IMR-90 (cell line): ENCODE data around the gene SIRT7. TPM values are rescaled to one million over a fixed set of nuclear protein-coding genes. Genes with fewer than 3 reads are reported as not detected.

Experiments used
- ATAC-seq: fragments of 200-7000 bp; cut with Tn5 transposase; 2 replicates; pipeline ENCODE4 v1.9.1; 2020; ENCODE audit warnings: low read depth, mild to moderate bottlenecking, moderate library complexity
- BruUV-seq: library from RNA; stranded (reverse); fragments of 400-500 nt; replicated peaks from 2 replicates; lab custom pipeline; 2021; lab: Mats Ljungman, UMichigan
- CTCF ChIA-PET: fragments of 300-600 bp; formaldehyde crosslinking; extraction: SDS; loops from one replicate; lab custom pipeline; 2021; ENCODE audit warnings: antibody characterized with exemption; lab: Yijun Ruan, JAX
- POLR2A ChIA-PET: fragments of 300-600 bp; sonication (Branson Sonifier 250); formaldehyde crosslinking; loops from one replicate; lab custom pipeline; 2022; ENCODE audit warnings: antibody characterized with exemption; ENCODE audit not compliant: unreplicated experiment; lab: Charles Lee
- DNase-seq: peaks from one replicate; pipeline ENCODE4 v3.0.0; 2013
- H2AFZ ChIP-seq: replicated peaks from 2 replicates; pipeline ENCODE3; 2013; ENCODE audit warnings: low read length, mild to moderate bottlenecking; ENCODE audit not compliant: poor library complexity
- H2AK5ac ChIP-seq: 2 replicates; pipeline ENCODE4 v1.6.1; 2013; ENCODE audit warnings: low read depth, low read length, inconsistent platforms
- H2AK9ac ChIP-seq: replicated peaks from 2 replicates; pipeline ENCODE3; 2013; ENCODE audit warnings: mild to moderate bottlenecking, low read depth, low read length, moderate library complexity; ENCODE audit not compliant: poor library complexity
- H2BK120ac ChIP-seq: 2 replicates; pipeline ENCODE4 v1.6.1; 2013; ENCODE audit warnings: low read depth, low read length, inconsistent platforms
- H2BK15ac ChIP-seq: 3 replicates; pipeline ENCODE4 v1.6.1; 2013; ENCODE audit warnings: low read depth, low read length, inconsistent platforms
- H2BK20ac ChIP-seq: 2 replicates; pipeline ENCODE4 v1.6.1; 2013; ENCODE audit warnings: low read depth, mild to moderate bottlenecking, inconsistent platforms, low read length, moderate library complexity
- H2BK5ac ChIP-seq: 2 replicates; pipeline ENCODE4 v1.6.1; 2013; ENCODE audit warnings: mild to moderate bottlenecking, low read depth, low read length, inconsistent platforms; ENCODE audit not compliant: poor library complexity, severe bottlenecking
- H3K14ac ChIP-seq: replicated peaks from 2 replicates; pipeline ENCODE4 v1.6.1; 2013; ENCODE audit warnings: low read depth, low read length, inconsistent platforms
- H3K18ac ChIP-seq: 2 replicates; pipeline ENCODE4 v1.6.1; 2013; ENCODE audit warnings: low read depth, low read length, control low read depth
- H3K23ac ChIP-seq: 2 replicates; pipeline ENCODE4 v1.6.1; 2013; ENCODE audit warnings: low read depth, low read length, inconsistent platforms
- H3K27ac ChIP-seq: 2 replicates; pipeline ENCODE4 v1.5.1; 2013; ENCODE audit warnings: mild to moderate bottlenecking, control low read depth, low read length; ENCODE audit not compliant: insufficient read depth
- H3K27me3 ChIP-seq: 2 replicates; pipeline ENCODE4 v1.6.1; 2013; ENCODE audit warnings: low read length; ENCODE audit not compliant: control insufficient read depth, insufficient read depth
- H3K36me3 ChIP-seq: 2 replicates; pipeline ENCODE4 v1.6.1; 2013; ENCODE audit warnings: low read length, mixed read lengths; ENCODE audit not compliant: control insufficient read depth, insufficient read depth
- H3K4ac ChIP-seq: 2 replicates; pipeline ENCODE4 v1.6.1; 2013; ENCODE audit warnings: low read depth, low read length, inconsistent platforms
- H3K4me1 ChIP-seq: 2 replicates; pipeline ENCODE4 v1.6.1; 2013; ENCODE audit warnings: low read length, mixed read lengths; ENCODE audit not compliant: control insufficient read depth, insufficient read depth
- H3K4me2 ChIP-seq: 2 replicates; pipeline ENCODE4 v1.6.1; 2013; ENCODE audit warnings: low read depth, mild to moderate bottlenecking, control low read depth, low read length, moderate library complexity
- H3K4me3 ChIP-seq: 2 replicates; pipeline ENCODE4 v1.5.1; 2013; ENCODE audit warnings: low read depth, mild to moderate bottlenecking, control low read depth, low read length, moderate library complexity; ENCODE audit not compliant: insufficient read depth
- H3K56ac ChIP-seq: 2 replicates; pipeline ENCODE4 v1.6.1; 2013; ENCODE audit warnings: low read length, inconsistent platforms; ENCODE audit not compliant: insufficient read depth; ENCODE audit errors: extremely low read depth
- H3K79me1 ChIP-seq, 2 experiments: 2 replicates each; pipeline ENCODE4 v1.6.1; 2013; ENCODE audit warnings: low read length in 2 of 2, inconsistent platforms in 1 of 2, low read depth in 1 of 2
- H3K9ac ChIP-seq: 2 replicates; pipeline ENCODE4 v1.6.1; 2013; ENCODE audit warnings: low read depth, low read length, control low read depth
- H3K9me1 ChIP-seq: 2 replicates; pipeline ENCODE4 v1.6.1; 2013; ENCODE audit warnings: low read length, inconsistent platforms; ENCODE audit not compliant: insufficient read depth
- H3K9me3 ChIP-seq: 2 replicates; pipeline ENCODE4 v1.6.1; 2013; ENCODE audit warnings: low read length; ENCODE audit not compliant: control insufficient read depth, insufficient read depth
- H4K20me1 ChIP-seq: 2 replicates; pipeline ENCODE4 v1.6.1; 2013; ENCODE audit warnings: low read length, inconsistent platforms; ENCODE audit not compliant: insufficient read depth
- H4K5ac ChIP-seq: 2 replicates; pipeline ENCODE4 v1.6.1; 2013; ENCODE audit warnings: mild to moderate bottlenecking, low read depth, low read length, control low read depth
- H4K8ac ChIP-seq, 2 experiments: 2 replicates each; pipeline ENCODE4 v1.6.1; 2013; ENCODE audit warnings: low read depth in 2 of 2, low read length in 2 of 2, control low read depth in 1 of 2, inconsistent platforms in 1 of 2
- H4K91ac ChIP-seq: 2 replicates; pipeline ENCODE4 v1.6.1; 2013; ENCODE audit warnings: low read depth, low read length, inconsistent platforms; ENCODE audit not compliant: insufficient read depth
- CHD1 ChIP-seq: IDR thresholded peaks from 2 replicates; pipeline ENCODE4 v1.6.1; 2012; ENCODE audit warnings: low read depth, low read length, improper control_type of control experiment
- ELK1 ChIP-seq: fragments of 150-350 bp; IDR thresholded peaks from 2 replicates; pipeline ENCODE4 v1.6.1; 2016; ENCODE audit warnings: low read depth, mild to moderate bottlenecking, low read length, moderate library complexity, borderline replicate concordance
- FOS ChIP-seq: fragments of 150-350 bp; IDR thresholded peaks from 2 replicates; pipeline ENCODE4 v1.6.1; 2016; ENCODE audit warnings: low read depth, low read length
- MAFK ChIP-seq: IDR thresholded peaks from 2 replicates; pipeline ENCODE4 v1.6.1; 2012; ENCODE audit warnings: low read depth, low read length, improper control_type of control experiment
- MXI1 ChIP-seq: IDR thresholded peaks from 2 replicates; pipeline ENCODE4 v1.6.1; 2012; ENCODE audit warnings: low read depth, mild to moderate bottlenecking, low read length, moderate library complexity, borderline replicate concordance
- NFE2L2 ChIP-seq: fragments of 150-350 bp; IDR thresholded peaks from 2 replicates; pipeline ENCODE4 v1.6.1; 2016; ENCODE audit warnings: low read depth, mild to moderate bottlenecking, low read length
- RAD21 ChIP-seq: IDR thresholded peaks from 2 replicates; pipeline ENCODE4 v1.6.1; 2012; ENCODE audit warnings: low read length, improper control_type of control experiment
- RCOR1 ChIP-seq: IDR thresholded peaks from 2 replicates; pipeline ENCODE4 v1.6.1; 2012; ENCODE audit warnings: mild to moderate bottlenecking, low read length, improper control_type of control experiment; ENCODE audit not compliant: insufficient replicate concordance
- SMC3 ChIP-seq: fragments of 150-350 bp; IDR thresholded peaks from 2 replicates; pipeline ENCODE4 v1.6.1; 2016; ENCODE audit warnings: low read depth, mild to moderate bottlenecking, antibody characterized with exemption, low read length, moderate library complexity
- WGBS, 2 experiments: methylation state at CpG; one replicate each; pipeline versions ENCODE4 v1.1.5 to v1.1.7; 2013; ENCODE audit warnings: missing lambda C conversion rate in 2 of 2; ENCODE audit not compliant: insufficient read length in 1 of 2; ENCODE audit errors: extremely low coverage in 2 of 2; 5-methylcytosine and 5-hydroxymethylcytosine counted together
- dilution Hi-C: fragments of 300-500 bp; cut with HindIII; formaldehyde crosslinking; loops from one replicate; pipeline ENCODE4 v1.14.3; 2018; ENCODE audit warnings: low sequenced_read_pairs; ENCODE audit not compliant: unreplicated experiment
- in situ Hi-C: fragments of 300-500 bp; cut with MboI; formaldehyde crosslinking; loops from 3 replicates; pipeline ENCODE4 v1.14.3; 2019; ENCODE audit warnings: low sequenced_read_pairs, inconsistent platforms, mixed read lengths
- intact Hi-C: fragments of 100-400 bp; cut with micrococcal nuclease; formaldehyde crosslinking; loops from 2 replicates; pipeline ENCODE4 v1.10.0; 2022
- polyA plus RNA-seq, 3 experiments: library from polyadenylated mRNA; depleted of rRNA; stranded (reverse); fragments of >200 nt; gene quantifications; 2 replicates each; pipeline ENCODE4 v1.2.3, GENCODE V29; 2012; ENCODE audit warnings: low replicate concordance in 1 of 3
- total RNA-seq: library from RNA; depleted of rRNA; stranded (reverse); fragments of >200 nt; gene quantifications from 2 replicates; pipeline ENCODE4 v1.2.3, GENCODE V29; 2012
- TF ChIP-seq, protein P1 (sequence below): conservative IDR thresholded peaks from 2 replicates; pipeline ENCODE4 v1.5.1; 2012; ENCODE audit warnings: mild to moderate bottlenecking, low read depth, low read length, improper control_type of control experiment

The SIRT7 gene
- total and polyA plus RNA-seq, 2 of the 4 experiments (the other 2 are of a cell fraction): 14.5 to 19.8 TPM

- TF ChIP-seq RAD21: no peak
Measured at GRCh38 chr17:81902023-81902652, 15.8 kb downstream of the SIRT7 start, which contains the start of gene NPB (continued).

GRCh38 chr17:81901167-81902022 lies 16.6 kb downstream of the SIRT7 start:
- in situ Hi-C loops (no loop called here), dilution Hi-C loops (no loop called here), intact Hi-C loops (no loop called here)
- H3K4me3 ChIP-seq: peak overlapping the region; percentile 51; the same call in 1 of the 2 replicates
- BruUV-seq: no TSS peak
- H3K79me1 ChIP-seq: peaks cover 2 to 35% of the 10 kb centered on the region in 2 experiments; a peak in 3 of 4 replicates
- H3K56ac ChIP-seq: no peak overlapping the region
- no peak overlapping the region for H3K18ac ChIP-seq
- peaks cover 26% of the 10 kb centered on the region for H4K20me1 ChIP-seq
- H3K4me1 ChIP-seq: peaks cover 14% of the 10 kb centered on the region
- peak overlapping the region; percentile 45 for H3K4me2 ChIP-seq
- H3K9me1 ChIP-seq: peaks cover 13% of the 10 kb centered on the region; the same call in 1 of the 2 replicates
- H2BK5ac ChIP-seq: no peak overlapping the region
- no peaks in the 10 kb centered on the region for H3K9me3 ChIP-seq
- H2AK9ac ChIP-seq: no peak overlapping the region
- H3K14ac ChIP-seq: no peak overlapping the region
- DNase-seq (no peak), ATAC-seq (peak; percentile 18)
- H2BK15ac ChIP-seq: no peak overlapping the region
- no peaks in the 10 kb centered on the region for H3K27me3 ChIP-seq
- H4K8ac ChIP-seq: no peak overlapping the region
- POLR2A ChIA-PET: interaction anchor here (0.9 kb wide), 1 partner anchor 14 kb away, joined by 3 read pairs; no protein-coding TSS in a partner anchor
- no peak overlapping the region for H3K9ac ChIP-seq
- no peak overlapping the region for H3K27ac ChIP-seq
- peak overlapping the region; percentile 84 for H2AFZ ChIP-seq
- no peak overlapping the region for H2BK20ac ChIP-seq
- H4K5ac ChIP-seq: no peak overlapping the region
- H2BK120ac ChIP-seq: no peak overlapping the region
- WGBS, 2 experiments: 95% methylated on average over 4 of the region's 21 CpGs; no CpG with 5 or more reads in 1 of the 2 experiments
- peak overlapping the region; percentile 24; the same call in 1 of the 2 replicates for H3K4ac ChIP-seq
- H4K91ac ChIP-seq: no peak overlapping the region
- CTCF ChIA-PET: no interaction called here
- H3K23ac ChIP-seq: peak overlapping the region; percentile 42; the same call in 1 of the 2 replicates
- no peak overlapping the region for H2AK5ac ChIP-seq
- peaks cover 27% of the 10 kb centered on the region for H3K36me3 ChIP-seq
- TF ChIP-seq RAD21 (no peak), CHD1 (no peak), MXI1 (no peak), ELK1 (no peak), FOS (no peak), RCOR1 (no peak), MAFK (no peak), SMC3 (no peak), NFE2L2 (no peak)
- TF ChIP-seq, protein P1, sequence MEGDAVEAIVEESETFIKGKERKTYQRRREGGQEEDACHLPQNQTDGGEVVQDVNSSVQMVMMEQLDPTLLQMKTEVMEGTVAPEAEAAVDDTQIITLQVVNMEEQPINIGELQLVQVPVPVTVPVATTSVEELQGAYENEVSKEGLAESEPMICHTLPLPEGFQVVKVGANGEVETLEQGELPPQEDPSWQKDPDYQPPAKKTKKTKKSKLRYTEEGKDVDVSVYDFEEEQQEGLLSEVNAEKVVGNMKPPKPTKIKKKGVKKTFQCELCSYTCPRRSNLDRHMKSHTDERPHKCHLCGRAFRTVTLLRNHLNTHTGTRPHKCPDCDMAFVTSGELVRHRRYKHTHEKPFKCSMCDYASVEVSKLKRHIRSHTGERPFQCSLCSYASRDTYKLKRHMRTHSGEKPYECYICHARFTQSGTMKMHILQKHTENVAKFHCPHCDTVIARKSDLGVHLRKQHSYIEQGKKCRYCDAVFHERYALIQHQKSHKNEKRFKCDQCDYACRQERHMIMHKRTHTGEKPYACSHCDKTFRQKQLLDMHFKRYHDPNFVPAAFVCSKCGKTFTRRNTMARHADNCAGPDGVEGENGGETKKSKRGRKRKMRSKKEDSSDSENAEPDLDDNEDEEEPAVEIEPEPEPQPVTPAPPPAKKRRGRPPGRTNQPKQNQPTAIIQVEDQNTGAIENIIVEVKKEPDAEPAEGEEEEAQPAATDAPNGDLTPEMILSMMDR: no peak
